Measurements from ENCODE around the gene UBN2. TPM values are rescaled to one million over a fixed set of nuclear protein-coding genes. Genes with fewer than 3 reads are reported as not detected.

The UBN2 gene
- total and polyA plus RNA-seq, 10 of the 15 experiments (the other 5 are each of a cell fraction or from before 2014, with no cell fraction given) = 0.27 to 8.5 (median 2.5) TPM

DNA sequence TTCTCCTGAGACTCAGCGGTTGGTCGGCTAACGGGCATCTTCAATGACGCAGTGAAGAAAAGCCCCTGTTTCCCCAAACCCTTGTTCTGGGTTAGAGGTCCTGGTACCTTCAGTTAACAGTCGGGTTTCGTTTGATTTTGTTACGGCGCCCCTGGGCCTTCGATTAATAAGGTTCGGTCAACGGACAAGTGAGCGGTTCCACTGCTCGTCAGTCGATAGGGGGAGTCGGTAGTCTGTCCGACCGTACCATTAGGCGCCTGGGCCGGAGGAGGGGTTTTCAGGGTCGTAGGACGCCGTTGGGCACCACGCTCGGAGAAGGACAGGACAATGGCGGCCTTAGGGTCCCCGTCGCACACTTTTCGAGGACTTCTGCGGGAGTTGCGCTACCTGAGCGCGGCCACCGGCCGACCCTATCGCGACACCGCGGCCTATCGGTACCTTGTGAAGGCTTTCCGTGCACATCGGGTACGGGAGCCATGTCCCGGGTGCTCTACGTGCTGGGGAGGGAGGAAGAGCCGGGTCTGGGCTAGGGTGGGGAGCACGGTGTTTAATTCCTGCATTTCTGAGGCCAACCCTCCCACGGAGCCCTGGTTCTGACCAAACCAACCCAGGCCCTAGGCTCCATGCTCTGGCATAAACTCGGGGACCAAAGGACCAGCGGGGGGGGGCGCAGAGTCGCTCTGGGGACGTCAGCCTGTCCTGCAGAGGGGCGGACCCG, 110.2 kb downstream of the UBN2 start, which contains the start of gene FMC1 (continued):
- TF ChIP-seq BRCA1 (IDR thresholded peaks at IDR 0.05; ENCODE audit: low read depth, low read length) (no peak), LARP7 (IDR thresholded peaks at IDR 0.05) (peak; percentile 77), BHLHE40 (IDR thresholded peaks at IDR 0.05; ENCODE audit: borderline replicate concordance in 1 of 2, low read depth in 2 of 2, low read length in 1 of 2) (peak; percentile 89 to 95), IKZF1 (conservative IDR thresholded peaks at IDR 0.05) (peak; percentile 71), EGR1 (IDR thresholded peaks at IDR 0.05; ENCODE audit: borderline replicate concordance in 1 of 2, low read depth in 2 of 2, low read length in 2 of 2) (peak; percentile 24 to 48; a peak in 2 of 3 replicates), TBL1XR1 (IDR thresholded peaks at IDR 0.05; ENCODE audit: low read depth, low read length) (no peak; the same call in 1 of the 2 replicates), WRNIP1 (IDR thresholded peaks at IDR 0.05; ENCODE audit: borderline replicate concordance, low read depth, low read length) (no peak), NRF1 (conservative IDR thresholded peaks at IDR 0.05; ENCODE audit: low read depth, low read length) (no peak), HDAC2 (IDR thresholded peaks at IDR 0.05) (no peak), YY1 (IDR thresholded peaks at IDR 0.05; ENCODE audit: low read depth, low read length) (peak; percentile 91), TAF1 (IDR thresholded peaks at IDR 0.05; ENCODE audit: borderline replicate concordance, low read depth, low read length) (peak; percentile 79), CHD2 (IDR thresholded peaks at IDR 0.05; ENCODE audit: borderline replicate concordance, low read depth, low read length) (peak; percentile 63), EED (IDR thresholded peaks at IDR 0.05; ENCODE audit: low read depth) (no peak), BMI1 (IDR thresholded peaks at IDR 0.05; ENCODE audit: borderline replicate concordance) (no peak), HCFC1 (IDR thresholded peaks at IDR 0.05; ENCODE audit: low read length) (peak; percentile 50), DPF2 (IDR thresholded peaks at IDR 0.05) (0 out of 2 replicates have a peak, but pooled peaks have one; percentile 14)
- TF ChIP-seq, protein P1, sequence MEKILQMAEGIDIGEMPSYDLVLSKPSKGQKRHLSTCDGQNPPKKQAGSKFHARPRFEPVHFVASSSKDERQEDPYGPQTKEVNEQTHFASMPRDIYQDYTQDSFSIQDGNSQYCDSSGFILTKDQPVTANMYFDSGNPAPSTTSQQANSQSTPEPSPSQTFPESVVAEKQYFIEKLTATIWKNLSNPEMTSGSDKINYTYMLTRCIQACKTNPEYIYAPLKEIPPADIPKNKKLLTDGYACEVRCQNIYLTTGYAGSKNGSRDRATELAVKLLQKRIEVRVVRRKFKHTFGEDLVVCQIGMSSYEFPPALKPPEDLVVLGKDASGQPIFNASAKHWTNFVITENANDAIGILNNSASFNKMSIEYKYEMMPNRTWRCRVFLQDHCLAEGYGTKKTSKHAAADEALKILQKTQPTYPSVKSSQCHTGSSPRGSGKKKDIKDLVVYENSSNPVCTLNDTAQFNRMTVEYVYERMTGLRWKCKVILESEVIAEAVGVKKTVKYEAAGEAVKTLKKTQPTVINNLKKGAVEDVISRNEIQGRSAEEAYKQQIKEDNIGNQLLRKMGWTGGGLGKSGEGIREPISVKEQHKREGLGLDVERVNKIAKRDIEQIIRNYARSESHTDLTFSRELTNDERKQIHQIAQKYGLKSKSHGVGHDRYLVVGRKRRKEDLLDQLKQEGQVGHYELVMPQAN (conservative IDR thresholded peaks at IDR 0.05) = no peak; the same call in none of the 2 replicates
- TF ChIP-seq, protein P2, sequence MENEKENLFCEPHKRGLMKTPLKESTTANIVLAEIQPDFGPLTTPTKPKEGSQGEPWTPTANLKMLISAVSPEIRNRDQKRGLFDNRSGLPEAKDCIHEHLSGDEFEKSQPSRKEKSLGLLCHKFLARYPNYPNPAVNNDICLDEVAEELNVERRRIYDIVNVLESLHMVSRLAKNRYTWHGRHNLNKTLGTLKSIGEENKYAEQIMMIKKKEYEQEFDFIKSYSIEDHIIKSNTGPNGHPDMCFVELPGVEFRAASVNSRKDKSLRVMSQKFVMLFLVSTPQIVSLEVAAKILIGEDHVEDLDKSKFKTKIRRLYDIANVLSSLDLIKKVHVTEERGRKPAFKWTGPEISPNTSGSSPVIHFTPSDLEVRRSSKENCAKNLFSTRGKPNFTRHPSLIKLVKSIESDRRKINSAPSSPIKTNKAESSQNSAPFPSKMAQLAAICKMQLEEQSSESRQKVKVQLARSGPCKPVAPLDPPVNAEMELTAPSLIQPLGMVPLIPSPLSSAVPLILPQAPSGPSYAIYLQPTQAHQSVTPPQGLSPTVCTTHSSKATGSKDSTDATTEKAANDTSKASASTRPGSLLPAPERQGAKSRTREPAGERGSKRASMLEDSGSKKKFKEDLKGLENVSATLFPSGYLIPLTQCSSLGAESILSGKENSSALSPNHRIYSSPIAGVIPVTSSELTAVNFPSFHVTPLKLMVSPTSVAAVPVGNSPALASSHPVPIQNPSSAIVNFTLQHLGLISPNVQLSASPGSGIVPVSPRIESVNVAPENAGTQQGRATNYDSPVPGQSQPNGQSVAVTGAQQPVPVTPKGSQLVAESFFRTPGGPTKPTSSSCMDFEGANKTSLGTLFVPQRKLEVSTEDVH (IDR thresholded peaks at IDR 0.05; ENCODE audit: low read depth, partially characterized antibody) = no peak
- TF ChIP-seq, protein P3, sequence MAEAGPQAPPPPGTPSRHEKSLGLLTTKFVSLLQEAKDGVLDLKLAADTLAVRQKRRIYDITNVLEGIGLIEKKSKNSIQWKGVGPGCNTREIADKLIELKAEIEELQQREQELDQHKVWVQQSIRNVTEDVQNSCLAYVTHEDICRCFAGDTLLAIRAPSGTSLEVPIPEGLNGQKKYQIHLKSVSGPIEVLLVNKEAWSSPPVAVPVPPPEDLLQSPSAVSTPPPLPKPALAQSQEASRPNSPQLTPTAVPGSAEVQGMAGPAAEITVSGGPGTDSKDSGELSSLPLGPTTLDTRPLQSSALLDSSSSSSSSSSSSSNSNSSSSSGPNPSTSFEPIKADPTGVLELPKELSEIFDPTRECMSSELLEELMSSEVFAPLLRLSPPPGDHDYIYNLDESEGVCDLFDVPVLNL (IDR thresholded peaks at IDR 0.05; ENCODE audit: low read depth, low read length) = no peak
- TF ChIP-seq, protein P4, sequence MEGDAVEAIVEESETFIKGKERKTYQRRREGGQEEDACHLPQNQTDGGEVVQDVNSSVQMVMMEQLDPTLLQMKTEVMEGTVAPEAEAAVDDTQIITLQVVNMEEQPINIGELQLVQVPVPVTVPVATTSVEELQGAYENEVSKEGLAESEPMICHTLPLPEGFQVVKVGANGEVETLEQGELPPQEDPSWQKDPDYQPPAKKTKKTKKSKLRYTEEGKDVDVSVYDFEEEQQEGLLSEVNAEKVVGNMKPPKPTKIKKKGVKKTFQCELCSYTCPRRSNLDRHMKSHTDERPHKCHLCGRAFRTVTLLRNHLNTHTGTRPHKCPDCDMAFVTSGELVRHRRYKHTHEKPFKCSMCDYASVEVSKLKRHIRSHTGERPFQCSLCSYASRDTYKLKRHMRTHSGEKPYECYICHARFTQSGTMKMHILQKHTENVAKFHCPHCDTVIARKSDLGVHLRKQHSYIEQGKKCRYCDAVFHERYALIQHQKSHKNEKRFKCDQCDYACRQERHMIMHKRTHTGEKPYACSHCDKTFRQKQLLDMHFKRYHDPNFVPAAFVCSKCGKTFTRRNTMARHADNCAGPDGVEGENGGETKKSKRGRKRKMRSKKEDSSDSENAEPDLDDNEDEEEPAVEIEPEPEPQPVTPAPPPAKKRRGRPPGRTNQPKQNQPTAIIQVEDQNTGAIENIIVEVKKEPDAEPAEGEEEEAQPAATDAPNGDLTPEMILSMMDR (IDR thresholded peaks at IDR 0.05 in 2 of 3, conservative IDR thresholded peaks at IDR 0.05 in 1 of 3; ENCODE audit: control insufficient read depth in 2 of 3, extremely low read depth in 1 of 3, insufficient read depth in 1 of 3, low read depth in 3 of 3, low read length in 3 of 3) = peak in 2 of 3 experiments; percentile 35 to 36; a peak in 4 of 6 replicates
- TF ChIP-seq, protein P5, sequence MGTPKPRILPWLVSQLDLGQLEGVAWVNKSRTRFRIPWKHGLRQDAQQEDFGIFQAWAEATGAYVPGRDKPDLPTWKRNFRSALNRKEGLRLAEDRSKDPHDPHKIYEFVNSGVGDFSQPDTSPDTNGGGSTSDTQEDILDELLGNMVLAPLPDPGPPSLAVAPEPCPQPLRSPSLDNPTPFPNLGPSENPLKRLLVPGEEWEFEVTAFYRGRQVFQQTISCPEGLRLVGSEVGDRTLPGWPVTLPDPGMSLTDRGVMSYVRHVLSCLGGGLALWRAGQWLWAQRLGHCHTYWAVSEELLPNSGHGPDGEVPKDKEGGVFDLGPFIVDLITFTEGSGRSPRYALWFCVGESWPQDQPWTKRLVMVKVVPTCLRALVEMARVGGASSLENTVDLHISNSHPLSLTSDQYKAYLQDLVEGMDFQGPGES (IDR thresholded peaks at IDR 0.05) = no peak
